H1 (cell line): Measurements from ENCODE around the gene AANAT. TPM values are rescaled to one million over a fixed set of nuclear protein-coding genes. Genes with fewer than 3 reads are reported as not detected.

ENCODE experiments used
- CTCF ChIA-PET: fragments of 300-600 bp; sonication (Branson Sonifier 250); formaldehyde crosslinking; loops from one replicate; lab custom pipeline; 2021; ENCODE audit not compliant: partially characterized antibody; lab: Charles Lee
- POLR2A ChIA-PET: fragments of 300-600 bp; sonication (Branson Sonifier 250); formaldehyde crosslinking; loops from one replicate; lab custom pipeline; 2021; ENCODE audit warnings: inconsistent platforms; ENCODE audit not compliant: partially characterized antibody; lab: Charles Lee
- DNase-seq, 2 experiments: peaks; one replicate each; pipeline versions ENCODE4 v3.0.0 to v3.0.0-alpha.2; 2010 to 2022; ENCODE audit warnings: low spot score in 2 of 2, low read depth in 1 of 2, mixed read lengths in 1 of 2
- FAIRE-seq: peaks from 2 replicates; lab custom pipeline; 2011; peaks lifted over from hg19 to GRCh38; lab: Jason Lieb, UNC
- H2AFZ ChIP-seq: 2 replicates; pipeline ENCODE4 v1.8.1; 2012; ENCODE audit warnings: low read length, inconsistent platforms
- H2AK5ac ChIP-seq: 2 replicates; pipeline ENCODE4 v1.6.1; 2013; ENCODE audit warnings: low read depth, low read length
- H2BK120ac ChIP-seq: replicated peaks from 2 replicates; pipeline ENCODE3; 2013; ENCODE audit warnings: low read depth, low read length, inconsistent platforms
- H2BK12ac ChIP-seq: 2 replicates; pipeline ENCODE4 v1.6.1; 2013; ENCODE audit warnings: low read depth, low read length
- H2BK15ac ChIP-seq: 2 replicates; pipeline ENCODE4 v1.6.1; 2013; ENCODE audit warnings: low read length
- H2BK20ac ChIP-seq: 2 replicates; pipeline ENCODE4 v1.6.1; 2013; ENCODE audit warnings: low read length
- H2BK5ac ChIP-seq: 2 replicates; pipeline ENCODE4 v1.6.1; 2013; ENCODE audit warnings: low read depth, low read length
- H3K14ac ChIP-seq: 2 replicates; pipeline ENCODE4 v1.6.1; 2013; ENCODE audit warnings: inconsistent platforms; ENCODE audit not compliant: insufficient read length
- H3K18ac ChIP-seq: 2 replicates; pipeline ENCODE4 v1.6.1; 2013; ENCODE audit warnings: low read length; ENCODE audit errors: extremely low read depth
- H3K23ac ChIP-seq: 2 replicates; pipeline ENCODE4 v1.6.1; 2013; ENCODE audit warnings: inconsistent platforms; ENCODE audit not compliant: insufficient read length
- H3K23me2 ChIP-seq: 2 replicates; pipeline ENCODE4 v1.6.1; 2013; ENCODE audit warnings: low read depth, low read length
- H3K27ac ChIP-seq: 2 replicates; pipeline ENCODE4 v1.6.1; 2011; ENCODE audit warnings: low read depth, low read length, inconsistent platforms
- H3K27me3 ChIP-seq, 4 experiments: replicated peaks in 1 of 4; 1 replicate in 1 of 4; 2 replicates in 3 of 4; pipeline versions ENCODE4 v1.6.1 to v1.8.1; 2011 to 2013; ENCODE audit warnings: low read length in 3 of 4, mild to moderate bottlenecking in 3 of 4, inconsistent platforms in 2 of 4, mixed read lengths in 2 of 4, moderate library complexity in 1 of 4; ENCODE audit not compliant: control insufficient read depth in 3 of 4, insufficient read depth in 3 of 4; ENCODE audit errors: extremely low read depth in 1 of 4
- H3K36me3 ChIP-seq, 4 experiments: 2 replicates each; pipeline versions ENCODE4 v1.6.1 to v1.8.1; 2011 to 2013; ENCODE audit warnings: mild to moderate bottlenecking in 4 of 4, low read length in 3 of 4, moderate library complexity in 2 of 4, control low read depth in 1 of 4, inconsistent platforms in 1 of 4; ENCODE audit not compliant: insufficient read depth in 4 of 4, control insufficient read depth in 2 of 4
- H3K4ac ChIP-seq: replicated peaks from 2 replicates; pipeline ENCODE3; 2013; ENCODE audit warnings: low read length, low read depth, mixed read lengths, inconsistent platforms; ENCODE audit not compliant: insufficient read length
- H3K4me1 ChIP-seq, 4 experiments: replicated peaks in 1 of 4; 1 replicate in 1 of 4; 2 replicates in 3 of 4; pipeline versions ENCODE4 v1.6.1 to v1.8.1; 2011 to 2013; ENCODE audit warnings: low read length in 3 of 4, inconsistent platforms in 2 of 4, mixed read lengths in 1 of 4; ENCODE audit not compliant: insufficient read depth in 4 of 4, control insufficient read depth in 3 of 4
- H3K4me2 ChIP-seq, 2 experiments: 2 replicates each; pipeline versions ENCODE4 v1.6.1 to v1.8.1; 2011 to 2013; ENCODE audit warnings: low read depth in 2 of 2, low read length in 2 of 2, control low read depth in 1 of 2, inconsistent platforms in 1 of 2, mild to moderate bottlenecking in 1 of 2; ENCODE audit not compliant: insufficient read depth in 1 of 2
- H3K4me3 ChIP-seq, 4 experiments: fragments of 200-600, 300-600 bp in 1 of 4; sonication (generic), shearing (Covaris generic), sonication (Bioruptor Twin) in 1 of 4; 2 replicates each; pipeline versions ENCODE4 v1.5.1 to v1.8.1; 2011 to 2016; ENCODE audit warnings: low read length in 4 of 4, low read depth in 3 of 4, control low read depth in 2 of 4, inconsistent platforms in 2 of 4, mild to moderate bottlenecking in 2 of 4, mixed read lengths in 1 of 4, moderate library complexity in 1 of 4; ENCODE audit not compliant: insufficient read depth in 2 of 4; ENCODE audit errors: extremely low read depth in 1 of 4
- H3K56ac ChIP-seq: replicated peaks from 2 replicates; pipeline ENCODE3; 2013; ENCODE audit warnings: low read depth, mild to moderate bottlenecking, mixed read lengths, low read length, inconsistent platforms; ENCODE audit not compliant: insufficient read length
- H3K79me1 ChIP-seq: 2 replicates; pipeline ENCODE4 v1.6.1; 2013; ENCODE audit warnings: low read depth, low read length, control low read depth
- H3K79me2 ChIP-seq, 2 experiments: 2 replicates each; pipeline versions ENCODE4 v1.6.1 to v1.8.1; 2012 to 2013; ENCODE audit warnings: low read length in 2 of 2, mild to moderate bottlenecking in 2 of 2, inconsistent platforms in 1 of 2; ENCODE audit not compliant: insufficient read depth in 2 of 2, control insufficient read depth in 1 of 2
- H3K9ac ChIP-seq, 4 experiments: replicated peaks in 1 of 4; 1 replicate in 1 of 4; 2 replicates in 3 of 4; pipeline versions ENCODE4 v1.6.1 to v1.8.1; 2011 to 2013; ENCODE audit warnings: low read depth in 3 of 4, low read length in 3 of 4, control low read depth in 2 of 4, mild to moderate bottlenecking in 2 of 4, moderate library complexity in 2 of 4, inconsistent platforms in 1 of 4; ENCODE audit errors: extremely low read depth in 1 of 4
- H3K9me3 ChIP-seq, 2 experiments: 2 replicates each; pipeline versions ENCODE4 v1.6.1 to v1.8.1; 2012 to 2013; ENCODE audit warnings: mild to moderate bottlenecking in 2 of 2, moderate library complexity in 2 of 2, control low read depth in 1 of 2, inconsistent platforms in 1 of 2, low read depth in 1 of 2, low read length in 1 of 2, mixed read lengths in 1 of 2; ENCODE audit not compliant: insufficient read depth in 2 of 2
- H4K20me1 ChIP-seq, 2 experiments: replicated peaks in 1 of 2; 2 replicates each; pipeline versions ENCODE3 to v1.8.1; 2011 to 2013; ENCODE audit warnings: inconsistent platforms in 2 of 2, low read length in 2 of 2, mild to moderate bottlenecking in 1 of 2; ENCODE audit not compliant: insufficient read depth in 2 of 2, control insufficient read depth in 1 of 2
- H4K5ac ChIP-seq: 2 replicates; pipeline ENCODE4 v1.6.1; 2013; ENCODE audit warnings: low read length, low read depth, mixed read lengths, inconsistent platforms; ENCODE audit not compliant: insufficient read length
- H4K8ac ChIP-seq: 2 replicates; pipeline ENCODE4 v1.8.0; 2013; ENCODE audit warnings: mild to moderate bottlenecking, moderate library complexity, low read length, inconsistent platforms; ENCODE audit not compliant: insufficient read depth; ENCODE audit errors: extremely low read depth
- H4K91ac ChIP-seq: replicated peaks from 2 replicates; pipeline ENCODE3; 2013; ENCODE audit warnings: low read length, mixed read lengths, inconsistent platforms; ENCODE audit not compliant: insufficient read length
- BACH1 ChIP-seq: IDR thresholded peaks from 2 replicates; pipeline ENCODE4 v1.6.1; 2012; ENCODE audit warnings: low read length, improper control_type of control experiment
- CBX8 ChIP-seq: fragments of 300-800, 300-1000 bp; sonication (generic); IDR thresholded peaks from 2 replicates; pipeline ENCODE4 v1.7.1; 2016; ENCODE audit warnings: low read depth, low read length, borderline replicate concordance
- CEBPB ChIP-seq: IDR thresholded peaks from 2 replicates; pipeline ENCODE4 v1.6.1; 2012; ENCODE audit warnings: low read depth, low read length
- CHD1 ChIP-seq: IDR thresholded peaks from 2 replicates; pipeline ENCODE4 v1.6.1; 2012; ENCODE audit warnings: low read depth, low read length, improper control_type of control experiment
- CREB1 ChIP-seq: IDR thresholded peaks from 2 replicates; pipeline ENCODE4 v1.6.1; 2012; ENCODE audit warnings: inconsistent platforms
- CTBP2 ChIP-seq: IDR thresholded peaks from 2 replicates; pipeline ENCODE4 v1.7.0; 2011; ENCODE audit warnings: borderline replicate concordance, mild to moderate bottlenecking, moderate library complexity, mixed read lengths, low read length; ENCODE audit not compliant: insufficient read depth, insufficient read length
- GTF2F1 ChIP-seq: IDR thresholded peaks from 2 replicates; pipeline ENCODE4 v1.6.1; 2012; ENCODE audit warnings: low read depth, low read length, improper control_type of control experiment, borderline replicate concordance
- HDAC6 ChIP-seq: IDR thresholded peaks from one replicate; pipeline ENCODE4 v1.7.1; 2012; ENCODE audit warnings: low read depth, mild to moderate bottlenecking, inconsistent platforms, low read length, moderate library complexity
- JUN ChIP-seq: IDR thresholded peaks from 2 replicates; pipeline ENCODE4 v1.6.1; 2011; ENCODE audit warnings: low read depth, mild to moderate bottlenecking, improper control_type of control experiment, low read length
- JUND ChIP-seq: IDR thresholded peaks from 2 replicates; pipeline ENCODE4 v1.6.1; 2011; ENCODE audit warnings: mild to moderate bottlenecking, improper control_type of control experiment, low read length
- NRF1 ChIP-seq: IDR thresholded peaks from 2 replicates; pipeline ENCODE4 v1.6.1; 2011; ENCODE audit warnings: mild to moderate bottlenecking, low read depth, low read length, improper control_type of control experiment
- SRF ChIP-seq: IDR thresholded peaks from 2 replicates; pipeline ENCODE4 v1.6.1; 2011; ENCODE audit warnings: mild to moderate bottlenecking, low read depth, low read length, moderate library complexity
- SUZ12 ChIP-seq: fragments of 200-600 bp; sonication (generic); IDR thresholded peaks from 2 replicates; pipeline ENCODE4 v1.6.1; 2012; ENCODE audit warnings: mild to moderate bottlenecking, inconsistent platforms, low read length, moderate library complexity, mixed read lengths
- WGBS, 2 experiments: shearing (Covaris generic) in 1 of 2; methylation state at CpG; one replicate each; pipeline versions ENCODE4 v1.1.6 to v1.1.7; 2013 to 2015; ENCODE audit warnings: low lambda C conversion rate in 2 of 2, mixed read lengths in 2 of 2, inconsistent platforms in 1 of 2, low coverage in 1 of 2, missing lambda C conversion rate in 1 of 2; ENCODE audit not compliant: insufficient replicate concordance in 2 of 2, insufficient coverage in 1 of 2, insufficient read length in 1 of 2; ENCODE audit errors: extremely low coverage in 1 of 2, missing lambda C conversion rate in 1 of 2; 5-methylcytosine and 5-hydroxymethylcytosine counted together
- polyA plus RNA-seq, 7 experiments: library from polyadenylated mRNA; depleted of rRNA in 3 of 7; stranded (reverse) in 5 of 7; unstranded in 2 of 7; fragments of >200 nt in 5 of 7; fragments of 200-250 nt in 2 of 7; gene quantifications; 1 replicate in 5 of 7; 2 replicates in 1 of 7; 4 replicates in 1 of 7; pipeline versions ENCODE4 v1.2.1 to v1.2.3, GENCODE V29; 2011 to 2013; ENCODE audit warnings: missing spikeins in 2 of 7, mixed read lengths in 2 of 7
- total RNA-seq: library from RNA; stranded (reverse); fragmentation: NEBNext Ultra II Directional; extraction: Animal tissue kit (Norgen Biotek cat#: 25700); gene quantifications from 2 replicates; pipeline ENCODE4 v1.2.1, GENCODE V29; 2021
- TF ChIP-seq, protein P1 (sequence below): IDR thresholded peaks from 2 replicates; pipeline ENCODE4 v1.6.1; 2011; ENCODE audit warnings: low read depth, mild to moderate bottlenecking, low read length; ENCODE audit not compliant: insufficient read depth

The AANAT gene
- total and polyA plus RNA-seq, 2 of the 8 experiments (the other 6 are each of a cell fraction or from before 2014, with no cell fraction given), result 0.53 TPM; not detected in 1

DNA sequence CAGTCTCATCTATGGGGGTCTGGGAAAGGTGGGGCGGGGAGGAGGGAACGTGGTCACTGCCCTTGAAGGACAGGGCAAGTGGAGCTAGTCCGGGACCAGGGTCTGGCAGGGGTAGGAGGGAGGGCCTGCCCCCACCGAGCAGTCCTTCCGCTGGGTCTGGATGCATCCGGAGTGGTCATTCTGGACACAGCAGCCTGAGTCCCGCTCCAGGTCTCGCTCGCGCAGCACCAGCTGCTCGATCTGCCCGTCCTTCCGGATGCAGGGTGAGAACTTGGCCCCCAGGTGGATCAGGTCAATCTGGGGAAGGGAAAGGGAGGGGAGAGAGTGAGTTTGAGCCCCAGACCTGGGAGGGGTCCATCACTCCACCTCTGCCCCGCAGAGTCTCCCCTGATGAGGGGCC, 6.8 kb downstream of the AANAT start:
- H3K4me3 ChIP-seq, result no peak overlapping the region
- H3K9me3 ChIP-seq, result no peaks in the 10 kb centered on the region
- no peak overlapping the region for H2AK5ac ChIP-seq
- FAIRE-seq, result no peak
- DNase-seq, result no peak
- H2BK15ac ChIP-seq, result no peak overlapping the region
- no peaks in the 10 kb centered on the region for H3K79me2 ChIP-seq
- no peak overlapping the region for H3K18ac ChIP-seq
- H3K56ac ChIP-seq, result no peak overlapping the region
- H4K8ac ChIP-seq, result no peak overlapping the region
- H2BK12ac ChIP-seq, result no peak overlapping the region
- no peaks in the 10 kb centered on the region for H3K27me3 ChIP-seq
- H3K4me2 ChIP-seq, result no peak overlapping the region
- H3K79me1 ChIP-seq, result no peaks in the 10 kb centered on the region
- peaks cover 0 to 13% (median 1%) of the 10 kb centered on the region in 4 experiments; a peak in 2 of 8 replicates for H3K36me3 ChIP-seq
- peaks cover 0 to 10% of the 10 kb centered on the region in 2 experiments for H4K20me1 ChIP-seq
- H2BK5ac ChIP-seq, result no peak overlapping the region
- WGBS, 2 experiments, result 90% methylated on average over 13 of the region's 14 CpGs; no CpG with 5 or more reads in 1 of the 2 experiments
- H2BK20ac ChIP-seq, result no peak overlapping the region
- no peaks in the 10 kb centered on the region for H3K4me1 ChIP-seq
- no peak overlapping the region for H4K91ac ChIP-seq
- H3K27ac ChIP-seq, result no peak overlapping the region
- H4K5ac ChIP-seq, result no peak overlapping the region
- H3K4ac ChIP-seq, result no peak overlapping the region
- H3K9ac ChIP-seq, result no peak overlapping the region
- H2AFZ ChIP-seq, result no peak overlapping the region
- no peak overlapping the region for H3K23ac ChIP-seq
- ChIA-PET POLR2A (interaction anchor here (0.5 kb wide), 1 partner anchor 40 kb away, joined by 3 read pairs; no protein-coding TSS in a partner anchor), CTCF (interaction anchor here (1.0 to 11.0 kb wide), 9 partner anchors 10 to 73 kb away, joined by 3 to 192 read pairs (median 8); partner anchors contain the start of gene RHBDF2)
- no peaks in the 10 kb centered on the region for H3K23me2 ChIP-seq
- no peak overlapping the region for H3K14ac ChIP-seq
- H2BK120ac ChIP-seq, result no peak overlapping the region
- TF ChIP-seq SUZ12 (no peak), GTF2F1 (no peak), CTBP2 (no peak), CBX8 (no peak), HDAC6 (no peak), CHD1 (no peak), JUND (no peak), JUN (no peak), NRF1 (no peak), BACH1 (no peak), SRF (no peak), CREB1 (no peak), CEBPB (no peak)
- TF ChIP-seq, protein P1, sequence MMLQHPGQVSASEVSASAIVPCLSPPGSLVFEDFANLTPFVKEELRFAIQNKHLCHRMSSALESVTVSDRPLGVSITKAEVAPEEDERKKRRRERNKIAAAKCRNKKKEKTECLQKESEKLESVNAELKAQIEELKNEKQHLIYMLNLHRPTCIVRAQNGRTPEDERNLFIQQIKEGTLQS, result no peak
